Hippocampal formation (tissue), 2 donors: ENCODE results near the gene MZT2B.
A peak's percentile ranks its signal among the peaks of the same experiment; 100 is the strongest.
"Not testable (repeated sequence)": the region's sequence is repeated elsewhere in the genome, so short reads cannot be mapped to it uniquely, and the experiment has no call there.

Experiments
- DNase-seq, 2 donors: peaks; one replicate each; lab custom pipeline; 2025; lab: John Stamatoyannopoulos, UW

Gene MZT2B, protein sequence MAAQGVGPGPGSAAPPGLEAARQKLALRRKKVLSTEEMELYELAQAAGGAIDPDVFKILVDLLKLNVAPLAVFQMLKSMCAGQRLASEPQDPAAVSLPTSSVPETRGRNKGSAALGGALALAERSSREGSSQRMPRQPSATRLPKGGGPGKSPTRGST

DNA sequence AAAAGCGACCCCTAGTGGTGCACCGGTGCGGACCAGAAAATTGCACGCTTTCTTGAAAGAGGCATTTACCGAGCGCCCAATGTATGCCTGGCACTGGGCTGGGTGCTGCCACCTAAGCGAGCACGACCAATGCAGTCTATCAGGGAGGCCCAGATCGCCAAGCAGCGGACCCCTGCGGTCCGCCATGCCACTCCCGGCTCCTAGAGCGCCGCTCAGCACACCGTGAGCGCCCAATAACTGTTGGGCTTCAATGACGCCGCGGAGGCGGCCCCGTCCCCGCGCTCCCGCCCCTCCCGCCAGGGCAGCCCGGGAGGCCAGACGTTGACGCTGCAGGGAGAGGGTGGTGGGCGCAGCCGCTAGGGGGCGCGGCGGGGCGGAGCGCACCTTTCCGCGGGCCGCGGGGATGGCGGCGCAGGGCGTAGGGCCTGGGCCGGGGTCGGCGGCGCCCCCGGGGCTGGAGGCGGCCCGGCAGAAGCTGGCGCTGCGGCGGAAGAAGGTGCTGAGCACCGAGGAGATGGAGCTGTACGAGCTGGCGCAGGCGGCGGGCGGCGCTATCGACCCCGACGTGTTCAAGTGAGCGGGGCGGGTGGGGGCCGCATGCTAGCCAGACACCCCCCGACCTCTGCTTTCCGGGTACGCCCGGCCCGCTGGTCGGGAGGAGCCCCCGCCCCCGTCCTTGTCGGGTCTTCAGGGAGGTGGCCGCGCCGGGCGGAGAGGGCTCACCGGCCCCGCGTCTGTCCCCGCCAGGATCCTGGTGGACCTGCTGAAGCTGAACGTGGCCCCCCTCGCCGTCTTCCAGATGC lies at the start of gene MZT2B:
MZT2B (plus strand) TSS at position 383 of the 803 bp plus-strand sequence; CDS start at position 404, 21 bp downstream.
- DNase-seq, result peak; percentile 72 to 83

DNA sequence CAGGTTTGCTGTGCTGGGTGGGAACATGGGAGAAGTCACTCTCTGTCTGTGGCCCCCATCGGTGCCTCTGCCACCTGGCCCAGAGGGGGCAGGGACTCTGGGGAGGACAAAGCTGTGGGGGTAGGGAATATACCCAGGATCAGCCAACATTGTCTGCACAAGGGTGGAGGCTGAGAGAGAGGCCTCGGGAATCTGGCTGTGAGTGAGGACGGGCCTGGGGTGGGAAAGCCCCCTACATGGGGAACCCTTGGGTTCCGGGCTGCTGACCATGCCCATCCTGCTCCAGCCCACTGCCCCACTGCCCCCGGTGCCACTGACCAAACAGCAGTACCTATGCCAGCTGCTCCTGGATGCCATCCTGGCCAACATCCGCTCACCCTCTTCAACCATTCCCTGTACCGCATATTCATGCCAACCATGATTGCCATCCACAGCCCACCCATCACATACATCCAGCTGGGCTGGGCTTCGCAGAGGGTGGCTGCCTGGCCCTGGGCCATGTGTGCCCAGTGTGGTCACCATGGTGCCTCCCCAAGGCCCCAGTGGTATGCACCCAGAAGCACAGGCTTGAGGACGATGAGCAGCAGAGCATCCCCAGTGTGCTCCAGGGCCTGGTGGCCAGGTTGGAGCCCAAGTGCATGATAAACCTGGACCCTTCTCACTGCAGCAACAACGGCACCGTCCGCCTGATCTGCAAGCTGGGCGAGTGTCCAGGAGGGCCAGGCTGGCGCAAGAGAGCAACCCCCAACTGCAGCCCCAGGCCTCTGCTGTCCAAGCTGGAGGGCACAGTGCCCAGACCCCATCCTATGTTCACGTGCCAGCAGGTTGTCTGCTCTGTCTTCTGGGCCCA lies 46.1 kb upstream of the MZT2B start:
- no peak for DNase-seq

DNA sequence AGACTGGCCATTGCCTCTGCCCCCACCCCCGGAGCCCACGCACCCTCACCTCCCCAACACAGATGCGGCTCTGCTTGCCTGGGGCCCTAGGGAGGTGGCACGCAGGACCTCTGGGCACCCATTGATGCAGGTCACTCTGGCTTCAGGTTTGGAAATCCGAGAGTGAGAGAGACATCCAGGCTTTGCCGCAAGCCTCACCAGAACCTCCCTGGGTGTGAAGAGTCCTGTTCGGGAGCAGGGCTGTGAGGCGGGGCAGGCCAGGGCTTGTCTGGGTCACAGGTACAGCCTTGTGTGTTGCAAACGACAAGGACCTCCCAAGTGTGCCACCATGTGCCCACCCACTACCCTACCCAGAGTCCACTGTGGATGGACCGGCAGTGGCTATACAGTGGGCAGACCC lies 45.5 kb upstream of the MZT2B start:
- not testable (repeated sequence) for DNase-seq

DNA sequence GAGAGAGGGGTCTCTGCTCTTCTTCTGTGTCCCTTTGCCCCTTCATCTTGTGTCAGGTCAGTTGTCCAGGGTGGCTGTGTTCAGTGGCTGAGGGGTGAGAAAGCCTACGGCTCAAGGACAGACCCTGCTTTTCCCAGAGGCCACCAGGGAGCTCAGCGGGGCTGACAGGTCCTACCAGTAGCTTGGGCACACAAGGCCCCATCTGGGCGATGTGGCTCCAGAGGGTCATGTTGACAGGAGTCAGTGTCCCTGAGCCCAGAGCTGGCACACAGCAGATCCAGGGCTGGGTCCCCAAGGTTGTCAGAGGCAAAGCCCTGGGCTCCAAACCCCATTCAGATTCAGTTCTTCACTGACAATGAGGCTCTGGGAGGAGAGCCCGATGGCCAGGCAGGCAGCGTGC lies 44.9 kb upstream of the MZT2B start:
- not testable (repeated sequence) for DNase-seq

DNA sequence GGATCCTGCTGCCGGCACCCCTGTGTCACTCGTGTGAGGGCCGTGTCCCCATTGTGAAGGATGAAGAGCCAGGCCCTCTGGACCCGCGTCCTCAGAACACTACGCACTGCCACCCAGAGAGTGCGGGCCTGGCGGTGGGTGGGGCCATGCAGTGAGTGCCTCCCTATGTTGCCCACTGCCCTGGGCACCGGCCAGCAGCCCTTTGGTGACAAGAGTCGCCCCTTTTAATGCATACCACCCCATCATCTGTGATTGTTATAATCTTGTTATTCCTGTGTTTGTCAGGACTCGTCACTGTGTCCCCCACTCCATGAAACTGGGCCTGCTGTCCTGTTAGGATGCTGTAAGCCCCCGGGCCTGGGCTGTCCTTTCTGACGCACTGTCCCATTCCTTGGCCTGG lies 43.7 kb upstream of the MZT2B start:
- DNase-seq, result not testable (repeated sequence)

DNA sequence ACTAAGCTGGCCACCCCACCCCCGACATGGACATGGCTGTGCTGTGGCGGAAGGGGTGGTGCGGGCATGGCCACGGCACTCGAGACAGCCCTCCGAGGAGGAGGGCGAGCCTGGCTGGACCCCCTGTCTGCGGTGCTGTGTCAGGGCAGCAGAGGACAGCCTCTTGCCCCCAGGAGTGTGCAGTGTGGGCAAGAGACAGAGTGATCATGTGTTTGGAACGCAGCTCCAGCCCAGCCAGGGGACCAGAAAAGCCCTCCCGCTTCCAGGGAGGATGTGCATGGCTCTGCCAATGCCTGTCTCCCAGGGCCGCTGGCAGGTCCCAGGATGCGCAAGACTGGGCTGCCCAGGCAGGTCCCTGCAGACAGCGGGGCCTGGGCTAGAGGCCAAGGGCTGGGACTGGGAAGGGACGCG lies 43.2 kb upstream of the MZT2B start:
- not testable (repeated sequence) for DNase-seq

DNA sequence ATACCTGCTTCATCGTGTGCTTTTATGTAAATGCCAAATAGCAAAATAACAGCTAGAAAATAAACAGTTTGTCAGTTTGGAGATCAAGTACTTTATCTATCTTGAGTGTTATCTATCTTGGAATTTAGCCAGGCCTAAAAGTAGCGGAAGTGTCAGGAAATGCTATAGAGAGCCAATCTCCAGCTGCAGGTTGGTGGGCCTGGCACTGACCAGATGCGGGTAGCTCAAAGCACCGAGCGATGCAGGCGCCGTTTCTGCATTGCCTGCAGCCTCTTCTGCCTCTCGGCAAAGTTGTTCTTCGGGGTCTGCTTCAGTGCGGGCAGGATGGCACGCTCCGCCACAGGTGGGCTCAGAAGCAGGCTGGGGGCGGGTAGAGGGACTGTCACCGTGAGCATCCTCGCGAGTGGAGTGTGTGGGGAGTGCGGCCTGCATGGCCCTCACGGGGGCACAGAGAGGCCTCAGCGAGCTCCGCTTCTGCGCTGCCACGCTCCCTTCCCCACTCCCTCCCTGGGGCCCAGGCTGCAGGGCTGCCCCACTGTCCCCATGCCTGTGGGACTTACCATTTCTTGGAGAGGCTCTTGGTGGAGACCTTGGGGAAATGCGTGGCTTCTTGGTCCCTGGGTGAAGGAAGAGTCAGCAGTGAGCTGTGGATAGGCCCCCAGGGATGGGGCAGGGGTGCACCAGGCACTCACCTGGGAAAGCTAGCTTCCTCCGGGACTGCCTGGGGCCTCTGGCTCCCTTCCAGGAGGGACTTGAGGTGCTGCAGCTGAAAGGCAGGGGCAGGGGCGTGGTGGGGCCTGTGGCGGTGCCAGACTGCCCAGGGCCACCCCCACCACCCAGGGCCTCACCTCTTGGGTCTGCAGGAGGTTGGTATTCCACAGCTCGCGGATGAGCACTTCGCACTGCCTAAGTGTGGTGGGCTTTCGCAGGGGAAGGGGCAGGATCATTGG lies 42.5 kb upstream of the MZT2B start:
- DNase-seq, result not testable (repeated sequence)

DNA sequence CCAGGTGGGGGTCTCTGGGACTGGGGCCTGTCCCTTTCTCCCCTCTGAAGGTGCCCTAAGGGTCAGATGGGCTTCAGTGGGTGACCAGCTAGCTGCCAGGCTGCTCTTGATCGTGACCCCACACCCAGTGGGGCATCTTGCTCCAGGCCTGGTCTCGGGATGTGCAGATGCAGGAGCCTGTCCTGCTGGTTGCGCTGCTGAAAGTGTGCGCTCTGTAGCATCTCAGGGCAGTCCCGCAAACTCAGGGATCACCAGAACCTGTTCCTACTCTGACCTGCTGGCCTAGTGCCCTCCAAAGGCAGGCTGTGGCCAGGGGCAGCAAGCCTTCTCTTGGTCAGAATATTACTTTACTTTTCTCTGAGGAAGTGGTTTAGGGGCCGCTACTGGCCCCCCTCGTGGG lies 41.5 kb upstream of the MZT2B start:
- DNase-seq, result not testable (repeated sequence)

DNA sequence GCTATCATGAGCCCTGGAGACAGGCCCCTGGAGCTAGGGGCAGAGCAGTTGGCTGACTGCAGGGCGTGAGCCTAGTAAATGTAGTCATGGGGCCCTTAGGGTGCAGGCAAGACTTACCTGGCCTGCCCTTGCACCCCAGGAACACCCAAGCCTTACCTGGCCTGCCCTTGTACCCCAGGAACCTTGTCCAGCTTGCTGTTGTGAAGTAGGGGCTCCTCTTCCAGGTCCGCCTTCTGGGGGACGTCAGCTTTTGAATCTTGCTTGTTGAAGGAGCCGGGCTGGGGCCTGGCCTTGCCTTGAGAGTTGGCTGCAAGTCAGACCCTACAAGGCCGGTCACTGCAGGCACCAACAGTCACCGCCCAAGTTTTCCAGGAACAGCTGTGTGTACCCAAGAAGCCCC lies 41.1 kb upstream of the MZT2B start:
- DNase-seq, result not testable (repeated sequence)

DNA sequence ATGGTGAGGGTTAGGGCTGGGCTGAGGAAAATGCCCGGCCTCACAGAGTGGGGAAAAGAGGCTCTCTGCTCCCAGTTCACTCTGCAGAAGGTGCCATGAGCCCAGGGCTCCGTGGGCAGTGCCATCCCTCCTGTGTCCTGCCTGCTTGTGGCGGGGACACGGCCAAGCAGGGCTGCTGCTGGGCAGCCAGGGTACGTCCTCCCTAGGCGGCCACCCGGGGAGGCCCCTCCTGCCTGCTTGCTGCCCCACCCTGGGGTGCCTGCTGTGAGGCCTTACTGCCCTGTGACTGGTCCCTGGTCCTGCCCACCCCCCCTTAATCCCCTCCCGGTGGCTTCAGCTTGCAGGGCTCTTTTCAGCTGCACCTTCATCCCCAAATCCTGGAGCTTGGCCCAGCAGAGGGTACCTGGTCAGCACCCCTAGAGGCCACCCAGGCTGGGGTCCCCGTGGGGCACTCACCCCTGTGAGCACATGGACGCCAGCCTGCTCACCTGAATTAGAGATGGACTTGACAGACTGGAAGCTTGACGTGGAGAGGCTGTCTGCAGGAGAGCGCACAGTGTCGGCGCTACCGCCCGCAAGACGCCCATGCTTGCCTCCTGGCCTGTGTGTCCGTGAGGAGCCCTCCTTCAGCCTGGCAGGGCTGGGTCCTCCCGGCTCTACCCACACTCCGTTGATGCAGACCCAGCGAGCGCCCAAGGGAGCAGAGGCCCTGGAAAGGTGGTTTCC lies 40.3 kb upstream of the MZT2B start:
- not testable (repeated sequence) for DNase-seq

DNA sequence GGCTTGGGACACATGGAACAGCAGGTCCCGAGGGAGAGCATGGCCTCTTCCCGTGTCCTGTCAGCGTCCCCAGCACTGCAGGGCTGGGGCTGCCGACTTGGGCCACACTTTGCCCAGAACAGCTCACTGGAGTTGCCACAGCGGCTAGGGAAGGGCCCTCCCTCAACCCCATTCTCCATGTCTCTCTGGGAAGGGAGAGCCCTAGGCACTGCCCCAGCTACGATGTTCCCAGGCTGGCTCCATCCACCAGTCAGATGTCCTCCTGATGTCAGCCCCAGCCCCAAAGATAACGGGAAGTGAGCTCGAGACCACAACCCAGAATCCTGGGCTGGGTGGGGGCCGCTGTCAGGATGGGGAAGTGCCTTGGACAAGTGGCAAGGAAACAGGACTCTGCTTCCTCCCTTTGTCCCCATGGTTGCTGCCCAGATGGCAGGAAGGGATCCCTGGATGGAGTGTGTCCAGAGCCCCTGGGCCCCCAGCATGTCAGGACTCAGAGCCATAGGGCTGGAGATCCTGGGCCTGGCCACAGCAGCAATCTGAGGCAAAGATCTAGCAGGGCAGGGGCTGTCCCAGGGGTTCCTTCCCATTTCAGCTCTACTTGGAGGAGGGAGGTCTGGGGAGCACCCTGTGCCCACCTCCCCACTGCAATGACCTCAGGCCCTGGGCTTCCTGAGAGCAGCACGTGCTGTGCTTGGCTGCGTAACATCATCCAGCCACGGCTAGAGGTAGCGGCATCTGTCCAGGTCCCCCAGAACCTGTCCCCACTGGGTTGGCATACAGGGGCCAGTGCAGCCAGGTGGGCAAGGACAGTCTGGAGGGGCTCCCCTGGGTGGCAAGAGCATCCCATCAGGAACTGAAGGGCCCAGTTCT lies 39.4 kb upstream of the MZT2B start:
- DNase-seq, result not testable (repeated sequence)

DNA sequence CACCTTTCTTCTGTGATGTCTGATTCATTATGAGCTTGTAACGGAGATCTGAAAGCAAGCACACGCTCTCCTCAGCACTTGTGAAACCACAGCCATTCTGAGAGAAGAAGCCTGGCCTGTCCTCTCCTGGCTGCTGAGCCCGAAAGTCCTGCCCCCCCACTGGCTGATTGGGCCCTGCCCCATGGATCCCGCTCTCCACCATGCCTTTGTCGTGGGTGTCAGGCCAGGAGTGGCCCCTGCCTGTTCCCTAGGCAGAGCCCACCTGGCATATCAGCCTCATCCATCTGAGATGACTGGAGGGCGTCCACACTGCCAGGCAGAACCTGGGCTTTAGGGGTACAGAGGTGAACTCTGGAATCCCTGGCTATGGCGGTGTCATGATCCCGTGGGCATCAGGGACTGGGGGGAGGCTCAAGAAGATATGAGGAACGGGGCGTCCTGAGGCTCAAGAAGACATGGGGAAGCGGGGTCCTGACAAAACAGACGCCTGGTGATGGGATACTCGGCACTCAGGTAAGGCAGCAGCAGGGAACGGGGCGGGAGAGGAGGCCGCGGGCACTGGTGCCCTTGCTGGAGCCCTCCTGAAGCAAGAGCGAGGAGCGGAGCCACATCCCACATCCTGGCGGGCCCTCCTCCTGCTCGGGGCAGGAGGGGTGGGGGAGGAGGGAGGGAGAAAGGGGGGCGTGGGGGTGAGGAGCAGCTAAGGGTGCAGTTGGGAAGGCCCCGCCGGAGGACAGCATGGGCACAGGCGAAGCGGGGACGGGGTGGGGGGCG lies 38.6 kb upstream of the MZT2B start:
- not testable (repeated sequence) for DNase-seq

DNA sequence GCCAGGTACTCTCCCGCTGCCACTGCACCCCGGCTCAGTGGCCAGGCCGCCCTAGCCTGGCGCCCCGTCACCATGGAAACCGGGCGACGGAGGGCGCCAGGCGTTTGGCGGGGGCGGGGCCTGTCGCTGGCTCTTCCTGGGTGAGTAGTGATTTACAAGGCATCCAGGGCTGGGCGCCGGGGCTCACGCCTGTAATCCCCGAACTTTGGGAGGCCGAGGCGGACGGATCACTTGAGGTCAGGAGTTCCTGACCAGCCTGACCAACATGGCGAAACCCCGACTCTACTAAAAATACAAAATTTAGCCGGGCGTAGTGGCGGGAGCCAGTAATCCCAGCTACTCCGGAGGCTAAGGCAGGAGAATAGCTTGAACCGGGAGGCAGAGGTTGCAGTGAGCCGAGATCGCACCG lies 37.1 kb upstream of the MZT2B start, which contains the start of gene CCDC74B:
CCDC74B (minus strand) TSS at position 107 of the 409 bp plus-strand sequence. CDS start 116 bp downstream, outside the sequence.
- not testable (repeated sequence) for DNase-seq

DNA sequence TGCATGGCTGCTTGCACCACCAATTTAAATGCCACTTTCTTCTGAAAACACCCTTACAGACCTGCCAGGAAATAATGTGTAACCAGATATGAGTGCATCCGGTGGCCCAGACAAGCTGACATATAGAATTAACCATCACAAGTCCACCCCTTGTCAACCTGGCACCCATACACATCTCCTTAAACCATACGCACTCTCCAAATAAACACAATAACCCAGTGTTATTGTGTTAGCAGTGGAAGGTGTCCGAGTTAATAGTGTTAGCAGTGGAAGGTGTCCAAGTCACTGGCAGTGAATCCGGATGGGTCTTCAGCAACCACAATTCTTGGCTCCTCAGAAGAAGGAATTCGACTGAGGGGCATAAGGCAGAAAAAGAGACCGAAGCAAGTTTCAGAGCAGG lies 33.5 kb upstream of the MZT2B start:
- DNase-seq, result not testable (repeated sequence)

DNA sequence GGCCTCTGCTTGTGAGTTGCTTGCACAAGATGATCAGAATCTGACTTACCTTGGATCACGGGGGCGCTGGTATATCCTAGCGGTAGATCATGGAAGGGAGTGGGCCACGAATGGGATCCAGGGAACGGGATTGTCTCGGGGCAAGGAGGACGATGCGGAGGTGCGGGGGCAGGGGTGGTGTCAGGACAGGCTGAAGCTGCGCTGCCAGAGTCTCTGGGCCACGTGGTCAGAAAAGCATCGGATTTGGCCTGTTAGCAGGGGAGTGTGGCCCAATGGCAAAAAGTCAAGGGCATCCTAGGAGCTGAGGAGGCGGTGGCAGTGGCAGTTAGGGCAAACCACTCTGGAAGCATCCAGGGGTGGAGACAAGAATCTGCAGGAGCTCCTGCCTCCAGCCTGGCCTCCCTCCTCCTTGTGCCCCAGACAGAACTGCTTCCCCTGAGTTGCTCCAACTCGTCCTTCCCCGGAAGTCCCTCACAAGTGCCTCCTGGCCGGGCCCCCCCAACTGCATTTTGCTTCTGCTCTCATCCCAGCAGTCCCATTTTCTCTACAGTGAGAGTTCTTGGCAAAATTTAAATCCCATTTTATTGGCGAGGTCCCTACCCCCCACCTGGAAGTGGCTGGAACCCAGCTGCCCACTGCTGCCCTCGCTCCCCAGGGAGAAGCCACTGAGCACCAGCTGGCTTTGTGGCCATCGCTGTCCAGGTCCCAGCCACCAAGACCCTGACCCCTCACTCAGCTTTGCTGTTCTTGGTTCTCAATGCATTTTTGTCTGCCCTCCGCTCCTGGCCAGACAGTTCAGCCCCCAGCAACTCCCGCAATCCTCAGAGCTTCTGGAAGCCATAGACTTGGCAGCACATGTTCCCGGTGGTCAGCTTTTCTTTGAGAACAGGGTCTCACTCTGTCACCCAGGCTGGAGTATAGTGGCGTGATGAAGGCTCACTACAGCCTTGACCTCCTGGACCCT lies 31.6 kb upstream of the MZT2B start:
- DNase-seq, result no peak

DNA sequence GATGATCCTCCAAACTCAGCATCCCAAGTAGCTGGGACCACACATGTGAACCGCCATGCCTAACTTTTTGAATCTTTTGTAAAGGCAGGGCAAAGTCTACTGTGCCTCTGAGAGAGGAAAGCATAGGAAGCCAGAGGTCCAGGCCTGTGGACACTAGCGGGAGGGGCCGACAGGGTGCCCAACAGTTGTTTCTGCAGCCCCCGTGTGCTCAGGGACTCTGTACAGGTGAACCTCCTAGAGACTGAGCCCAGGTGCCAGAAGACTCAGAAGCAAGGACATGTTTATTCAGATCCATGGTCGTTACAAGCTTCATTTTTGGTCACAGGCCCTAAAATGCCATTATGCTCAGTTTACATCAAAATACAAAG lies 30.9 kb upstream of the MZT2B start:
- DNase-seq, result not testable (repeated sequence)

DNA sequence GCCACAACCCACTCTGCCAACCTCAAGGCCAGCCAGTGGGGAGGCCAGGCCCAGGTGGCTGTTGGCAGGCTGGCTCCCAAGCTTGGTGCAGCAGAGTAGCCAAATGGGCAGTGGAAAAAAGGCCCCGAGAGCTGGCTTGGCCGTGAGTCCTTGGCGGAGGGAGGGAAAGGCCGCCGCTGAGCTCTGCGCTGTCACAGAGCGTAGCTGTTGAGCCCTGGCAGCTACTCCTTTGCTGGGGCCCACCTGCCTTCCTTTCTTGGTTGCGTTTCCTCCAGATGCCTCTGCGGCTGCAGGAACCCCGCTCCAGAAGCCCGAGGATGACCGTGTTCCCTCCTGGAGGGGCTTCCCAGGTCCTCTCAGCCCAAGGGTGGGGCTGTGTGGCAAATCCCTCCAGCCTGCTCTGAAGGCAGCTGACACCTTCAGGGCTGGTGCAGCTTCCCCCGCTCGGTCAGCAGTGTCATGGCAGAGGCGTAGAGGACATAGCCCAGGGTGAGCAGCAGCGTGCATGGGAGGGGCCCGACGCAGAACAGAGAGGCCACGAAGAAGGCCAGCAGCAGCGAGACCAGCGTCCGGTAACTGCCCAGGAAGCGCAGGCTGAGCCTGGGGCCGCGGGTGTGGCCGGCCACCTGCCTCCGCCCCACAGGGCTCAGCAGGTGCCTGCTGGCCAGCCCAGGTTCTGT lies 29.8 kb upstream of the MZT2B start:
- DNase-seq, result not testable (repeated sequence)
